H9 (cell line): ENCODE measurements around the gene SLCO2A1. TPM values are rescaled to one million over a fixed set of nuclear protein-coding genes. Genes with fewer than 3 reads are reported as not detected.

Source experiments
- DNase-seq: peaks from one replicate; pipeline ENCODE4 v3.0.0-alpha.2; 2017
- H2AFZ ChIP-seq: one replicate; pipeline ENCODE4 v1.6.1; 2013; ENCODE audit warnings: mild to moderate bottlenecking, low read length, control low read depth, moderate library complexity
- H2AK5ac ChIP-seq: 2 replicates; pipeline ENCODE4 v1.6.1; 2013; ENCODE audit warnings: low read length, control low read depth, mixed read lengths; ENCODE audit not compliant: insufficient read length
- H2BK120ac ChIP-seq: one replicate; pipeline ENCODE4 v1.6.1; 2013; ENCODE audit warnings: low read depth, mild to moderate bottlenecking, low read length, control low read depth, inconsistent platforms; ENCODE audit not compliant: poor library complexity, severe bottlenecking
- H2BK12ac ChIP-seq: 2 replicates; pipeline ENCODE4 v1.6.1; 2013; ENCODE audit warnings: low read length, control low read depth, mixed read lengths, low read depth; ENCODE audit not compliant: insufficient read length
- H2BK15ac ChIP-seq: 2 replicates; pipeline ENCODE4 v1.6.1; 2013; ENCODE audit warnings: low read depth, low read length, control low read depth
- H2BK20ac ChIP-seq: one replicate; pipeline ENCODE4 v1.6.1; 2013; ENCODE audit warnings: low read depth, mild to moderate bottlenecking, low read length, control low read depth, inconsistent platforms; ENCODE audit not compliant: poor library complexity, severe bottlenecking
- H2BK5ac ChIP-seq: 2 replicates; pipeline ENCODE4 v1.6.1; 2013; ENCODE audit warnings: low read length, control low read depth, mixed read lengths; ENCODE audit not compliant: insufficient read length
- H3K14ac ChIP-seq: 2 replicates; pipeline ENCODE4 v1.6.1; 2013; ENCODE audit warnings: low read length, control low read depth; ENCODE audit not compliant: insufficient read depth
- H3K18ac ChIP-seq: 2 replicates; pipeline ENCODE4 v1.6.1; 2013; ENCODE audit warnings: low read depth, mild to moderate bottlenecking, mixed read lengths, low read length, control low read depth; ENCODE audit not compliant: insufficient read length
- H3K23ac ChIP-seq: 2 replicates; pipeline ENCODE4 v1.6.1; 2013; ENCODE audit warnings: low read length, control low read depth, mixed read lengths, low read depth; ENCODE audit not compliant: insufficient read length
- H3K23me2 ChIP-seq: 2 replicates; pipeline ENCODE4 v1.6.1; 2013; ENCODE audit warnings: low read depth, mild to moderate bottlenecking, mixed read lengths, low read length, control low read depth; ENCODE audit not compliant: insufficient read length, poor library complexity, severe bottlenecking
- H3K27ac ChIP-seq: 2 replicates; pipeline ENCODE4 v1.5.1; 2013; ENCODE audit warnings: low read length, control low read depth, mixed read lengths, low read depth; ENCODE audit not compliant: insufficient read length
- H3K27me3 ChIP-seq: 2 replicates; pipeline ENCODE4 v1.6.1; 2013; ENCODE audit warnings: low read length, control low read depth, inconsistent platforms; ENCODE audit not compliant: insufficient read depth
- H3K4ac ChIP-seq: 2 replicates; pipeline ENCODE4 v1.6.1; 2013; ENCODE audit warnings: low read depth, mild to moderate bottlenecking, control low read depth, inconsistent platforms, low read length, moderate library complexity
- H3K4me1 ChIP-seq: 2 replicates; pipeline ENCODE4 v1.6.1; 2013; ENCODE audit warnings: low read length, control low read depth, inconsistent platforms; ENCODE audit not compliant: insufficient read depth
- H3K4me2 ChIP-seq: 2 replicates; pipeline ENCODE4 v1.6.1; 2013; ENCODE audit warnings: low read length, control low read depth, mixed read lengths; ENCODE audit not compliant: insufficient read length, insufficient read depth
- H3K56ac ChIP-seq: 2 replicates; pipeline ENCODE4 v1.6.1; 2013; ENCODE audit warnings: low read depth, mild to moderate bottlenecking, mixed read lengths, low read length, control low read depth; ENCODE audit not compliant: insufficient read length
- H3K79me1 ChIP-seq: 2 replicates; pipeline ENCODE4 v1.6.1; 2013; ENCODE audit warnings: low read depth, mild to moderate bottlenecking, moderate library complexity, low read length, control low read depth, inconsistent platforms; ENCODE audit not compliant: insufficient read depth, poor library complexity, severe bottlenecking
- H3K79me2 ChIP-seq: 2 replicates; pipeline ENCODE4 v1.6.1; 2013; ENCODE audit warnings: low read length, control low read depth, inconsistent platforms; ENCODE audit not compliant: insufficient read depth
- H3K9ac ChIP-seq: 2 replicates; pipeline ENCODE4 v1.6.1; 2013; ENCODE audit warnings: low read length, control low read depth, mixed read lengths; ENCODE audit not compliant: insufficient read length; ENCODE audit errors: extremely low read depth
- H3K9me3 ChIP-seq: one replicate; pipeline ENCODE4 v1.6.1; 2013; ENCODE audit warnings: low read depth, low read length, inconsistent platforms; ENCODE audit not compliant: control insufficient read depth
- H3T11ph ChIP-seq: one replicate; pipeline ENCODE4 v1.6.1; 2013; ENCODE audit warnings: mild to moderate bottlenecking, low read length, control low read depth, inconsistent platforms
- H4K20me1 ChIP-seq: one replicate; pipeline ENCODE4 v1.6.1; 2013; ENCODE audit not compliant: control insufficient read depth, insufficient read length, insufficient read depth
- H4K5ac ChIP-seq: 2 replicates; pipeline ENCODE4 v1.6.1; 2013; ENCODE audit warnings: low read depth, mild to moderate bottlenecking, mixed read lengths, low read length, control low read depth; ENCODE audit not compliant: insufficient read length
- H4K8ac ChIP-seq: replicated peaks from 2 replicates; pipeline ENCODE4 v1.6.1; 2013; ENCODE audit warnings: low read length, control low read depth, mixed read lengths, low read depth; ENCODE audit not compliant: insufficient read length
- H4K91ac ChIP-seq: 2 replicates; pipeline ENCODE4 v1.6.1; 2013; ENCODE audit warnings: low read depth, mild to moderate bottlenecking, moderate library complexity, mixed read lengths, low read length, control low read depth; ENCODE audit not compliant: insufficient read length
- H3K27ac Mint-ChIP-seq, 3 experiments: 2 replicates in 2 of 3; 3 replicates in 1 of 3; pipeline ENCODE4 v1.8.0; 2020 to 2021; ENCODE audit warnings: mixed read lengths in 3 of 3, mild to moderate bottlenecking in 1 of 3, moderate library complexity in 1 of 3
- H3K27me3 Mint-ChIP-seq: 2 replicates; pipeline ENCODE4 v1.8.0; 2021; ENCODE audit warnings: low read depth, mild to moderate bottlenecking, moderate library complexity, mixed read lengths
- H3K36me3 Mint-ChIP-seq, 3 experiments: 2 replicates in 2 of 3; 3 replicates in 1 of 3; pipeline ENCODE4 v1.8.0; 2020 to 2021; ENCODE audit warnings: low read depth in 3 of 3, mixed read lengths in 3 of 3; ENCODE audit not compliant: insufficient read depth in 1 of 3
- H3K4me1 Mint-ChIP-seq, 2 experiments: 2 replicates each; pipeline ENCODE4 v1.8.0; 2020; ENCODE audit warnings: mixed read lengths in 2 of 2
- H3K4me3 Mint-ChIP-seq, 2 experiments: 2 replicates in 1 of 2; 3 replicates in 1 of 2; pipeline ENCODE4 v1.8.0; 2020 to 2021; ENCODE audit warnings: mild to moderate bottlenecking in 2 of 2, mixed read lengths in 2 of 2, moderate library complexity in 1 of 2
- H3K9me3 Mint-ChIP-seq, 2 experiments: 2 replicates in 1 of 2; 3 replicates in 1 of 2; pipeline ENCODE4 v1.8.0; 2020; ENCODE audit warnings: mild to moderate bottlenecking in 2 of 2, mixed read lengths in 2 of 2, moderate library complexity in 1 of 2
- CTCF ChIP-seq: fragments of 200-600 bp; sonication (generic); conservative IDR thresholded peaks from 3 replicates; pipeline ENCODE4 v1.8.0; 2021; ENCODE audit warnings: antibody characterized with exemption, mild to moderate bottlenecking
- WGBS: extraction: QIAGEN DNeasy Blood & Tissue Kit; methylation state at CpG from one replicate; pipeline ENCODE4 v1.1.7; 2013; ENCODE audit warnings: missing lambda C conversion rate, low lambda C conversion rate, mixed read lengths; ENCODE audit not compliant: insufficient read length; ENCODE audit errors: extremely low coverage; 5-methylcytosine and 5-hydroxymethylcytosine counted together
- total RNA-seq: library from RNA; stranded (reverse); gene quantifications from 2 replicates; pipeline ENCODE4 v1.2.1, GENCODE V29; 2021

SLCO2A1 gene
- total RNA-seq, 1 experiment from 2014 or later: 0.98 TPM

GRCh38 chr3:134057006-134057653 is 27.4 kb upstream of the SLCO2A1 start:
- Histone ChIP-seq H2AK5ac (no peak overlapping the region), H3K79me1 (no peaks in the 10 kb centered on the region), H3K9me3 (no peaks in the 10 kb centered on the region), H2AFZ (no peak overlapping the region), H4K8ac (no peak overlapping the region), H3K79me2 (no peaks in the 10 kb centered on the region), H4K91ac (no peak overlapping the region), H2BK120ac (no peak overlapping the region), H2BK15ac (no peak overlapping the region), H4K20me1 (no peaks in the 10 kb centered on the region), H3T11ph (no peak overlapping the region), H3K23ac (no peak overlapping the region), H2BK20ac (no peak overlapping the region), H3K4me2 (no peak overlapping the region), H3K56ac (no peak overlapping the region), H3K9ac (no peak overlapping the region), H4K5ac (no peak overlapping the region), H3K4me1 (peaks cover 3% of the 10 kb centered on the region; the same call in 1 of the 2 replicates), H3K18ac (no peak overlapping the region), H2BK12ac (no peak overlapping the region), H3K14ac (no peak overlapping the region), H3K27me3 (no peaks in the 10 kb centered on the region), H3K23me2 (no peaks in the 10 kb centered on the region), H3K4ac (no peak overlapping the region), H2BK5ac (no peak overlapping the region), H3K27ac (no peak overlapping the region)
- Mint-ChIP-seq H3K9me3 (no peaks in the 10 kb centered on the region), H3K27ac (no peak overlapping the region; a peak in 1 of 7 replicates), H3K27me3 (peaks cover 7% of the 10 kb centered on the region), H3K4me1 (peaks cover 5 to 14% of the 10 kb centered on the region in 2 experiments; a peak in 3 of 4 replicates), H3K36me3 (no peaks in the 10 kb centered on the region), H3K4me3 (no peak overlapping the region)
- TF ChIP-seq CTCF: no peak
- DNase-seq: no peak
- no CpG with 5 or more reads among the region's 2 CpGs for WGBS
